Measurements from ENCODE around the gene KRTAP9-2.
"Not testable (repeated sequence)": the region's sequence is repeated elsewhere in the genome, so short reads cannot be mapped to it uniquely, and the experiment has no call there.

KRTAP9-2 gene, protein sequence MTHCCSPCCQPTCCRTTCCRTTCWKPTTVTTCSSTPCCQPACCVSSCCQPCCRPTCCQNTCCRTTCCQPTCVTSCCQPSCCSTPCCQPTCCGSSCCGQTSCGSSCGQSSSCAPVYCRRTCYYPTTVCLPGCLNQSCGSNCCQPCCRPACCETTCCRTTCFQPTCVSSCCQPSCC

DNA sequence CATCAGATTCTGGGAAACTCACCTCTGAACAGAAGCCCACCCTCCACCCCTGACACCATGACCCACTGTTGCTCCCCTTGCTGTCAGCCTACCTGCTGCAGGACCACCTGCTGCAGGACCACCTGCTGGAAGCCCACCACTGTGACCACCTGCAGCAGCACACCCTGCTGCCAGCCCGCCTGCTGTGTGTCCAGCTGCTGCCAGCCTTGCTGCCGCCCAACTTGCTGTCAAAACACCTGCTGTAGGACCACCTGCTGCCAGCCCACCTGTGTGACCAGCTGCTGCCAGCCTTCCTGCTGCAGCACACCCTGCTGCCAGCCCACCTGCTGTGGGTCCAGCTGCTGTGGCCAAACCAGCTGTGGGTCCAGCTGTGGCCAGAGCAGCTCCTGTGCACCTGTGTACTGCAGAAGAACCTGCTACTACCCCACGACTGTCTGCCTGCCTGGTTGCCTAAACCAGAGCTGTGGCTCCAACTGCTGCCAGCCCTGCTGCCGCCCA lies at the start of gene KRTAP9-2:
Gene KRTAP9-2, plus strand, starts transcription at position 51 of the 498 bp plus-strand sequence. Its CDS starts 7 bp downstream, at position 58.
- DNase-seq = not testable (repeated sequence)

DNA sequence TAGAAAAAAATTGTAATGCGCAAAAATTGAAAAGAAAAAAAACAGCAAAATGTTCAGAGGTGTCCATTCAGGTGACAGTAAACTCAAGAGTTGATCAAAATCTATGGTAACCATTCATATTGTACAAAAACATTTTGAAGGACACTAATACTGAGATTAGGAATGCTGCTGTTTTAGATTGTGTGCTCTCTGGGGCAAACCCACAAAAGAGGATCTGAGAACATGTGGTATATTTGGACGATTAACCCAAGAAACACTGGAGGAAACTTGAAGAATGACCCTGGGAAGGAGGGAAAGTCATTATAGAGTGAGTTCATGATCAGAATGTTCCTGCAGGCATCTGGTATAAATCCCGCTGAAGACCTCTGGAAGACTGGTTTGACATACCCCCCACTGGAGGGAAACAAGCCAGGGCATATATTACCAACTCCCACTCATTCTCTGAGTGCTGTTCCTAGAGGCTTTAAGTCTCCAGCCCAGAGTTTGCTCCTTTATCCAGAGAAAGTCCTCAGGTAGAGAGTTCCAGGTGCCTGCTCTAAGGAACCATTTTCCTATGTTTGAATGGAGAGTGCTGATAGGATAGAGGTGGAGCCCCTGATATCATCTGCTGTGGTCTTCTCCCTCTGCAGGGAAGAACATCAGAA lies 49.6 kb upstream of the KRTAP9-2 start:
- DNase-seq = no peak

DNA sequence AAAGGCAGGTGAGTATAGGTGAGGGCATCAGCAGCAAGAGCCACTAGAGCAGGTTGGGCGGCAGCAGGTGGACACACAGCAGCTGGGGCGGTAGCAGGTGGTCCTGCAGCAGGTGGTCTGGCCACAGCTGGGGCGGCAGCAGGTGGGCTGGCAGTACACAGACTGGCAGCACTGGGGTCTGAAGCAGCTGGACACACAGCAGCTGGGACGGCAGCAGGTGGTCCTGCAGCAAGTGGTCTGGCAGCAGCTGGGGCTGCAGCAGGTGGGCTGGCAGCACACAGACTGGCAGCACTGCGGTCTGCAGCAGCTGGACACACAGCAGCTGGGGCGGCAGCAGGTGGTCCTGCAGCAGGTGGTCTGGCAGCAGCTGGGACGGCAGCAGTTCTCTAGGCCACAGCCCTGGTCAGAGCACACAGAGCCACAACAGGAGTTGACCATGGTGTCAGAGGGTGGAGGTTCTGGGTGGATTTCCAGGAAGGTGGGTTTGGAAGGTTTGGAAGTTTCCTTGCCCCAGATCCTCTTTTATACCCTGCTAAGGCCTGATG lies 48.6 kb upstream of the KRTAP9-2 start, which contains the start of gene KRTAP4-2:
Gene KRTAP4-2, minus strand, starts transcription at position 495 of the 545 bp plus-strand sequence. Its CDS starts 57 bp downstream, at position 438.
- DNase-seq = no peak

DNA sequence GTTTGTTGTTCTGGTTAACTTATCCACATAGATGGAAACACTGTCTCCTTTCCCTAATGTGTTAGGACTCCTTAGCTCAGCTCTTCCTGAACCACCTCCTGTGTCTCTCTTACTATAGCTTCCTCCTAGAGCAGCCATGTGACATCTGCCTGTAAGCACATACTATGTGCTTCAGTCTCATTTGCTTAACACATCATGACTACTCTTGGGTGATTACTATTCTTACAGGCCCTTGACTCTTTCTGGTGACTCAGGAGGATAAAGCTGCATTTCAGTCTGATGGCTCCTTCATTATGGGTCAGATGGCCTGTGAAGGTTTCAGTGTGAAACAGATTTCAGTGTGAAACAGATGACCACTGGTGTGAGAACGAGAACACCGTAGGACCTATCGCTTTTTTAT lies 48.1 kb upstream of the KRTAP9-2 start:
- no peak for DNase-seq

DNA sequence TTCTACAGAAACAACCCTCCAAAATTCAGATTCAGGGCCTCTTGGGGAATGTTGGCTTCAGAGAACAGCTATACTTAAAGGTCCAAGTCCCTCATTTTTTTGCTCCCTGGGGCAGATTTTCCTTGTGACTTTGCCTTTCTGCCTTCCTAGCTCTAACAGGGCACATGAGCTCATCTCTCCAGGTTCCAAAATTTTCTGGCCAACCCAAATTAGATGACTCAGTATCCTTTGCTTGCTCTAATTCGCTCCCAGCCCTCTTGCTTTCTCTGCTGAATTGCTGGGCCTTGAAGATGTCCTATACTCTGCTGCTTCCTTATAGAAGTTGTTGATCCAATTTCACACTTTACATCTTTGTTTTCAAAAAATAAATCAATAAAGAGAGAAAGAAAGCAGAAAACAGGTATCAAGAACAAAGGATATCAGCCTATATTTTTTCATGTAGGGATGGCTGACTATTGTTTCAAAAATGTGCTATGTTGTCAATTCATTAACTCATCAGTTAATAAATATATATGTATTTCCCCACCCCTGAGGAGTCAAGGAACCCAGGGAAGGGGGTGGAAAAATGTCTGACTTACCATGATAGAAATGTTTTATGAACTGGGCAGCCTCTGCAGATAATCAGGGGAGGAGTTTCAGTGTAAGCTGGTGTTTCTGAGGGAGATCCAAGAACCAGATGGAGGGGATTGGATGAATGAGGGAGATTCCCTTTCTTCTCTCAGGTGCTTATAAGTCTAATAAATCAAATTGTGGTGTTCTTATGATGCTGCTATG lies 47.4 kb upstream of the KRTAP9-2 start:
- DNase-seq = no peak

DNA sequence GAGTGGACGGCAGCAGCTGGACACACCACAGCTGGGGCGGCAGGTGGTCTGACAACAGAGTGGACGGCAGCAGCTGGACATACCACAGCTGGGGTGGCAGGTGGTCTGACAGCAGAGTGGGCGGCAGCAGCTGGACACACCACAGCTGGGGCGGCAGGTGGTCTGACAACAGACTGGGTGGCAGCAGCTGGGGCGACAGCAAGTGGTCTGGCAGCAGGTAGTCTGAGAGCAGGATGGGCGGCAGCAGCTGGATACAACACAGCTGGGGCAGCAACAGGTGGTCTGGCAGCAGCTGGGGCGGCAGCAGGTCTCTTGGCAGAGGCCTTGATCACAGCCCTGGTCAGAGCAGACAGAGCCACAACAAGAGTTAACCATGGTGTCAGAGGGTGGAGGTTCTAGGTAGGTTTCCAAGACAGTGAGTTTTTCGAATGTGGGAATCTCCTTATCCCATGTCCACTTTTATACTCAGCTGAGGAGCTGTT lies 41.9 kb upstream of the KRTAP9-2 start, which contains the start of gene KRTAP4-1:
Gene KRTAP4-1, minus strand, starts transcription at position 432 of the 482 bp plus-strand sequence. Its CDS starts 57 bp downstream, at position 375.
- no peak for DNase-seq

DNA sequence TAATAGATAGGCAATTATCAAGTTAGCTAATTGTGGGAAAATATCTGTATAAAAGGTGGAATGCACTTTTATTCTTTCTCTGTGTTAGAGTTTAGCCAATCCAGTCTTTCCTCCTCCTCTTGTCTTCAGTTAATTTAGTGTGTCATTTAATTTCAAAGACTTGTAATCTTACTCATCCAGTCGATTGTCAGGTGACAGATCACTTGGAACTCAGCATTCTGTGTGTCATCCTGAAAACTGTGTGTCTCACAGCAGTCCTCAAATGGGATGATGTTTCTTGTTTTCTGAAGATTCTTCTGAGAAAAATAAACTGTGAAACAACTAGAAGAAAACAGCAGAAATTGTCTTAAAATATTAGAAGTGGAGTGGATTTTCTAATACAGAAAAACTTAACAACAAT lies 41.4 kb upstream of the KRTAP9-2 start:
- no peak for DNase-seq

DNA sequence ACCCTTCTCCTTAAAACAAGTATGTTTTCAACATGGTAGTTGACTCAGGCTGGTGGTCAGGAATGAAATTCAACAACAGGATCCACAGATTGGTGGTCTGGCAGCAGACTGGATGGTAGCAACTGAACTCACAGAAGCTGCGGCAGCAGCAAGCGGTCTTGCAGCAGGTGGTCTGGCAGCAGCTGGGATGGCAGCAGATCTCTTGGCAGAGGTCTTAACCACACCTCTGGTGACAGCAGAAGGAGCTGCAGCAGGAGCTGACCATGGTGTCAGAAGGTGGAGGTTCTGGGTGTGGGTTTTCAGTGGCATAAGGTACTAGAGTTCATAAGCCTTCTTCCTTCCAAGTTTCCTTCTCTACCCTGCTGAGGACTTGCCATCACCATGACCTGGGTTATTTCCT lies 39.6 kb upstream of the KRTAP9-2 start:
- DNase-seq = no peak

DNA sequence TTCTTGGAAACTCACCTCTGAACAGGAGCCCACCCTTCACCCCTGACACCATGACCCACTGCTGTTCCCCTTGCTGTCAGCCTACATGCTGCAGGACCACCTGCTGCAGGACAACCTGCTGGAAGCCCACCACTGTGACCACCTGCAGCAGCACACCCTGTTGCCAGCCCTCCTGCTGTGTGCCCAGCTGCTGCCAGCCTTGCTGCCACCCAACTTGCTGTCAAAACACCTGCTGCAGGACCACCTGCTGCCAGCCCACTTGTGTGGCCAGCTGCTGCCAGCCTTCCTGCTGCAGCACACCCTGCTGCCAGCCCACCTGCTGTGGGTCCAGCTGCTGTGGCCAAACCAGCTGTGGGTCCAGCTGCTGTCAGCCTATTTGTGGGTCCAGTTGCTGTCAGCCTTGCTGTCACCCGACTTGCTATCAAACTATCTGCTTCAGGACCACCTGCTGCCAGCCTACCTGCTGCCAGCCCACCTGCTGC lies 36.6 kb upstream of the KRTAP9-2 start, which contains the start of gene KRTAP9-1:
Gene KRTAP9-1, plus strand, starts transcription at position 51 of the 482 bp plus-strand sequence. Its CDS starts 0 bp downstream, at position 51.
- DNase-seq = not testable (repeated sequence)

DNA sequence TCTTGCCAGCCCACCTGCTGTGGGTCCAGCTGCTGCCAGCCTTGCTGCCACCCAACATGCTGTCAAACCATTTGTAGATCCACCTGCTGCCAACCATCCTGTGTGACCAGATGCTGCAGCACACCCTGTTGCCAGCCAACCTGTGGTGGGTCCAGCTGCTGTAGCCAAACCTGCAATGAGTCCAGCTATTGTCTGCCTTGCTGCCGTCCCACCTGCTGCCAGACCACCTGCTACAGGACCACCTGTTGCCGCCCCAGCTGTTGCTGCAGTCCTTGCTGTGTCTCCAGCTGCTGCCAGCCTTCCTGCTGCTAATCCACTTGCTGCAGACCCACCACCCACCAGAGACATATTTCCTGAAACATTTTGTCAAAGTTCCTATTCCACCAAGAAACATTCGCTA lies 36.1 kb upstream of the KRTAP9-2 start:
- no peak for DNase-seq

DNA sequence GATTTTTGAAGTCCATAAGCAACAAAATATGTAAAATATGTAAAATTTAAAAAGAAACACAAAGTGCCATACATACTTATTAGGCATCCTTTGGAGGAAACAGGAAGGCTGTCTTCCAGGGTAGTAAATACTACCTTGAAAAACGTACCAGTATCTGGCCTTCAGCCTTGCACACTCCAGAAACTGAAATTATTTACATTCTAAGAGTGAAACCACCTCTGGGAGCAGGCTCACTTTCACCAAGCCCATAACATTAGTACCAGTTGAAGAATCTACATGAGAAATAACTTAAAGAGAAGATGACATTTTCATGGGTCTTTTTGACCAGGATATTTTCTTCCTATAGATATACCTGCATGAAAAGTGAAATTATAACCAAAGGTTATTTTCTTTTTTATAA lies 30.4 kb upstream of the KRTAP9-2 start:
- DNase-seq = no peak

DNA sequence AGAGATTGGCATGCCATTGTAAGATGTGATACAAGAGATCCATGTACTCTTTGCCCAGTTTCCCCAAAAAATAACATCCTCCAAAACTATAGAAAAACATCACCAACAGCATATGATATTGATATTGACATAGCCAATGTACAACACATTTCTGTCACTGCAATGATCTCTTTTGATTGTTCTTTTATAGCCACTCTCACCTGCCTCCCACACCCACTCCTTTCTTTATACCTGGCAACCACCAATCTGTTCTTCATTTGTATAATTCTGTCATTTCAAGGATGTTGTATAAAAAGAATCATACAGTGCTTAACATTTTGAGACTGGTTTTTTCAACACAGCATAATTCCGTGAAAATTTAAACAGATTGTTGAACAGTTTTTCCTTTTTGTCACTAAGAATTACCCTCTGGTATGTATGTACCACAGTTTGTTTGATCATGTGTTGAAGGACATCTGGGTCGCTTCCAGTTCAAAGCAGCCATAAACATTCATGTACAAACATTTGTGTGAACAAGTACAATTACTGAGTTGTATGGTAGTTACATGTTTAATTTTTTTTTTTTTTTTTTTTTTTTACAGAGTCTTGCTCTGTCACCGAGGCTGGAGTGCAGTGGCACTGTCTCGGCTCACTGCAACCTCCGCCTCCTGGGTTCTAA lies 26.9 kb upstream of the KRTAP9-2 start:
- no peak for DNase-seq

DNA sequence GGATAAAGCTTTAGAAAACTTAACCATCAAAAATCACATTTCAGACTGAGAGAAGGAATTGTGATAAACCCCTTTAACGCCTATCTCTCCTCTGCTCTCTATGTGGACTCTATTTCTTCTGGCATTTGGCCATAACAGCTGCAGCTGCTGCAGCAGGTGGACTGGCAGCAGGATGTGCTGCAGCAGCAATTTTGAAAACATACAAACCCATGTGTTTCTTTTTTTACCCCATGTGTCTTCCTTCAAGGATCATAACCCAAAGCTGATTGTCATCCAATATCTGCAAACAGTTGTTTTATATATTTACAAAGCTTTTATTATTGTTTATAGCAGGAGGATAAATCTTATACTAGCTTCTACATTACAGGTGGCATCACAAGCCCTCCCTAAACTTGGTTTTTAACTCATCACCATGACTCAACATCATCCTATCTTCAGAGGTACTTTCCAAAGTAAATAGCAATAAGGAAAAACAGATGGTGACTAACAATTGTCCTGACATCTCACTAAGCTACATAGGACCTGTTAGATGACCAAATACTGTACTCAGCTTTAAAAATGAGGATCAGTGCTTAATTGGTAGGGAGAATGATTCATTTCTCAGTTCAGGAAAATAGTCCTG lies 14.5 kb upstream of the KRTAP9-2 start:
- DNase-seq = no peak

DNA sequence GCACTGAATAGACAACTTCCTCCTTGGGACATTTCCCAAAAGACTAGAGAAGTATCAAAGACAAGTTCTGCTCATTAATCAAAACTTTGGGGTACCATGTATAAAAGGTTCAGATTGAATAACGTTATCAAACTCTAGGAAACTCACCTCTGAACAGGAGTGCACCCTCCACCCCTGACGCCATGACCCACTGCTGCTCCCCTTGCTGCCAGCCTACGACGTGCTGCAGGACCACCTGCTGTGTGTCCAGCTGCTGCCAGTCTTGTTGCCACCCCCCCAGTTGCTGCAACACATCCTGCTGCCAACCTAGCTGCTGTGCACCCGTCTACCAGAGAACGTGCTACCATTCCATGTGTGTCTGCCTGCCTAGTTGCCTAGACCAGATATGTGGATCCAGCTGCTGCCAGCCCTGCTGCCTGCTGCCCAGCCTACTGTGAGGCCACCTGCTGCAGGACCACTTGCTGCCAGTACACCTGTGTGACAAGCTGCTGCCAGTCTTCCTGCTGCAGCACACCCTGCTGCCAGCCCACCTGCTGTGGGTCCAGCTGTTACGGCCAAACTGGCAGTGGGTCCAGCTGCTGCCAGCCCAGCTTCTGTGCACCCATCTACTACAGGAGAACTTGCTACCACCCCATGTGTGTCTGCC lies 13.8 kb upstream of the KRTAP9-2 start:
- DNase-seq = no peak

DNA sequence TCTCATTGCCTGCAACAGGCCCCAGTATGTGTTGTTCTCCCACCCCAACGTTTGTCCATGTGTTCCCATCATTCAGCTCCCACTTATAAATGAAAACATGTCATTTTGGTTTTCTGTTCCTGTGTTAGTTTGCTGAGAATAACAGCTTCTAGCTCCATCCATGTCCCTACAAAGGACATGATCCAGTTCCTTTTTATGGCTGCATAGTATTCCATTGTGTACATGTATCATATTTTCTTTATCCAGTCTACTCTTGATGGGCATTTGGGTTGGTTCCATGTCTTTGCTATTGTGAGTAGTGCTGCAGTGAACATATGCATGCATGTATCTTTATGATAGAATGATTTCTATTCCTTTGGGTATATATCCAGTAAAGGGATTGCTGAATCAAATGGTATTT lies 10.8 kb upstream of the KRTAP9-2 start:
- no peak for DNase-seq

DNA sequence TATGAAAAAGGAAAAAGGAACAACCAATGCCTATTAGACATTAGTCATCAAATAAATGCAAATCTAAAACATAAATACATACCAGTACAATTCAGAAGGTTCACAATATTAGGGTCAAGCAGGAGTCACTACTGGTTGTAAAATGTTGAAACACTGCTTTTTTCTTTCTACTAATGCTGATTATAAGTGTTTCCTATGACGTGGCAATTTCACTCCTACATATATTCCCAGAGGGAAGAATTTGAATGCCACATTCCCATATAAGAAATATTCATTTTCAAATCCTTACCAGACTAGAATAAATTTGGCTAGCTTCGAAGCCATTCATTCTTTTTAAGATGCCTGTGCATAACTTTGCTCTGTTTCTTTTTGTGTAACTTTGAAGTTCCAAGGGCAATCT lies 2.6 kb upstream of the KRTAP9-2 start:
- DNase-seq = no peak

DNA sequence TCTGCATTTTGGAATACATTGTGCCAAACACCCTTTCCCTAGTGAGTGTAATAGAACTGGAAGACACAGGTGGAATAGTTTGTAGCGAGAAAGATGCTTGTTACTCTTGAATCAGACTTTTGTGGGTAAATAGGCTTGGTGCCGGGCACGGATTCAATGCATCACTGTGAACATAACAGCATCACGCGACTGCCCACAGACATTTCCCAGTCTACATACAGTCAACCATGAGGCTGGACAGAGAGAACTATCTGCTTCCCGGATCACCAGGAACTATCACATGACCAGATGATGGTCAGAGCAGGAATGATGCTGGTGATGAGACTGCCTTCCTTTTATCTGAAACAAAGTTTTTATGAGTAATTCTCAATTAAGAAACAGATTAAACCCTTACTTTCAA lies 397 bp upstream of the KRTAP9-2 start:
- DNase-seq = no peak

DNA sequence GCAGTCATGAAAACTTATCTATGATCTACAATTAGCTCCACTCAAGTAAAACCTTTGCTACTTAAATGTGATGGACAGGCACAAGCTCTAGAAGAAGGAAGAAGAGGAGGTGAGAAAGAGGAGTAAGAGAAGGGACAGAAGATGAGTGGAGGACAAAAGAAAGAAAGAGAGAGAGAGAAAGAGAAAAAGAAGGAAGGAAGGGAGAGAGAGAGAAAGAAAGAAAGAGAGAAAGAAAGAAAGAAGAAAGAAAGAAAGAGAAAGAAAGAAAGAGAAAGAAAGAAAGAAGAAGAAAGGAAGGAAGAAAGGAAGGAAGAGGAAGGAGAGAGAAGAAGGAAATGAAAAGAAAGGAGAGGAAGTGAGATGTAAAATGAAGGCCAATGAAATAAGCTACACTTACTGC lies 3.6 kb downstream of the KRTAP9-2 start:
- DNase-seq = no peak

DNA sequence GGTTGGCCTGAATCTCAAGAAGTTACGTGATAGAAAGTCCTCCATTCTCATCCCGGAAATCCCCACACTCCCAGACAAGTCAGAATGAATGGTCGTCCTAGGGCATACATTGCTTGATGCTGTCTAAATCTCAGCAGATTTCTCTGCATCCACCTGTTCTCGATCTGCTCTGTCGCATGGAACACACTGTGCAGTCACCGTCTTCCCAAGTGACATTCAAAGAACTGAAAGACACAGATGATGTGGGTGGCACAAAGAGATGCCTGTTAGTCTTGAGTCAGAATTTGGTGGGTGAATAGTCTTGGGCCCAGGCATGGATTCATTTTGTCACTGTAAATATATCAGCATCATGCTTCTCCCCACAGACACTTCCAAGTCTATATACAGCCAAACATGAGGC lies 5.3 kb downstream of the KRTAP9-2 start:
- DNase-seq = no peak

DNA sequence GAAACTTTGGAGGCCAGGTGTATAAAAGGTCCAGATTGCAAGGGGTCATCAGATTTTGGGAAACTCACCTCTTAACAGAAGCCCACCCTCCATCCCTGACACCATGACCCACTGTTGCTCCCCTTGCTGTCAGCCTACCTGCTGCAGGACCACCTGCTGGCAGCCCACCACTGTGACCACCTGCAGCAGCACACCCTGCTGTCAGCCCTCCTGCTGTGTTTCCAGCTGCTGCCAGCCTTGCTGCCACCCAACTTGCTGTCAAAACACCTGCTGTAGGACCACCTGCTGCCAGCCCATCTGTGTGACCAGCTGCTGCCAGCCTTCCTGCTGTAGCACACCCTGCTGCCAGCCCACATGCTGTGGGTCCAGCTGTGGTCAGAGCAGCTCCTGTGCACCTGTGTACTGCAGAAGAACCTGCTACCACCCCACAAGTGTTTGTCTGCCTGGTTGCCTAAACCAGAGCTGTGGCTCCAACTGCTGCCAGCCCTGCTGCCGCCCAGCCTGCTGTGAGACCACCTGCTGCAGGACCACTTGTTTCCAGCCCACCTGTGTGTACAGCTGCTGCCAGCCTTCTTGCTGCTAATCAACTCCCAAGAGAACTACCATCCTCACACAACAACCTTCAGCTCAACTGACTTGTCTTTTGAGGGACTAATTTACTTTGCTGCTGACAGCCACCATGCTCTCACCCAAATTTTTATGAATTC lies 6.1 kb downstream of the KRTAP9-2 start, which contains the start of gene KRTAP9-3:
Gene KRTAP9-3, plus strand, starts transcription at position 51 of the 707 bp plus-strand sequence. Its CDS starts 53 bp downstream, at position 104.
- DNase-seq = not testable (repeated sequence)
